C4-2B (cell line): Measurements from ENCODE around the gene ZNF778.

ENCODE experiments used
- ZFX ChIP-seq: fragments of 450-650 bp; IDR thresholded peaks from 2 replicates; pipeline ENCODE4 v1.6.1; 2017
- TF ChIP-seq, protein P1 (sequence below): fragments of 450-650 bp; conservative IDR thresholded peaks from 2 replicates; pipeline ENCODE4 v1.5.1; 2017; ENCODE audit warnings: mild to moderate bottlenecking

DNA sequence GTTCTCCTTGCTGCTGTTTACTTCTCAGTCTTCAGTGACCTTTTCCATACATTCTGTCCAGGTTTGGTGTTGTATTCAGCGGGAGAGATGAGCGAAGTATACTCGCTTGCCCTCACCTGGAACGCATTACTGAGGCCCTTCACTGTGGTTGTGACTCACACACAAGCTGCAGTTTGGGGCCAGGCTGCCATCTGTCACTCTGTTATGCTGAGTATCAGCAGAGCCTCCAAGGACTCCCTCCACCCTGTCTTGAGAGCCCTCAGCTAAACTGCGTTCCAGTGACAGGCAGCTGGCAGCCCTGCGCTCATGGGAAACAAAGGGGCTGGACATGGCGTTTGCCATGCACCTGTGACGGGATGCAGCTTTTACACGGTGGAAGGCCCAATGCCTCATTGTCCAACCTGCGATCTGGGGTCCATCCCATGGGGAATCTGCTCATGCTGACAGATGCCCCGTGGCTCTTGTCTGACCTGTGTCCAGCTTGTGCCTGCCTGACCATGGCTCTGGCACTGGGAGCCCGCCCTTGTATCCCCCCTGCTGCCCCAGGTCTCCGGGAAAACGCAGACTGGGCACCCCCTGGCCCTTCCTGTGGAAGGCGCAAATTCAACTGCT lies 6.5 kb upstream of the ZNF778 start:
- TF ChIP-seq, protein P1, sequence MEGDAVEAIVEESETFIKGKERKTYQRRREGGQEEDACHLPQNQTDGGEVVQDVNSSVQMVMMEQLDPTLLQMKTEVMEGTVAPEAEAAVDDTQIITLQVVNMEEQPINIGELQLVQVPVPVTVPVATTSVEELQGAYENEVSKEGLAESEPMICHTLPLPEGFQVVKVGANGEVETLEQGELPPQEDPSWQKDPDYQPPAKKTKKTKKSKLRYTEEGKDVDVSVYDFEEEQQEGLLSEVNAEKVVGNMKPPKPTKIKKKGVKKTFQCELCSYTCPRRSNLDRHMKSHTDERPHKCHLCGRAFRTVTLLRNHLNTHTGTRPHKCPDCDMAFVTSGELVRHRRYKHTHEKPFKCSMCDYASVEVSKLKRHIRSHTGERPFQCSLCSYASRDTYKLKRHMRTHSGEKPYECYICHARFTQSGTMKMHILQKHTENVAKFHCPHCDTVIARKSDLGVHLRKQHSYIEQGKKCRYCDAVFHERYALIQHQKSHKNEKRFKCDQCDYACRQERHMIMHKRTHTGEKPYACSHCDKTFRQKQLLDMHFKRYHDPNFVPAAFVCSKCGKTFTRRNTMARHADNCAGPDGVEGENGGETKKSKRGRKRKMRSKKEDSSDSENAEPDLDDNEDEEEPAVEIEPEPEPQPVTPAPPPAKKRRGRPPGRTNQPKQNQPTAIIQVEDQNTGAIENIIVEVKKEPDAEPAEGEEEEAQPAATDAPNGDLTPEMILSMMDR: no peak
- TF ChIP-seq ZFX: no peak
